ENCODE measurements around the gene FABP6. TPM values are rescaled to one million over a fixed set of nuclear protein-coding genes. Genes with fewer than 3 reads are reported as not detected.

Gene FABP6
- total and polyA plus RNA-seq, 4 donors: 5.0 to 13.1 (median 6.3) TPM

DNA sequence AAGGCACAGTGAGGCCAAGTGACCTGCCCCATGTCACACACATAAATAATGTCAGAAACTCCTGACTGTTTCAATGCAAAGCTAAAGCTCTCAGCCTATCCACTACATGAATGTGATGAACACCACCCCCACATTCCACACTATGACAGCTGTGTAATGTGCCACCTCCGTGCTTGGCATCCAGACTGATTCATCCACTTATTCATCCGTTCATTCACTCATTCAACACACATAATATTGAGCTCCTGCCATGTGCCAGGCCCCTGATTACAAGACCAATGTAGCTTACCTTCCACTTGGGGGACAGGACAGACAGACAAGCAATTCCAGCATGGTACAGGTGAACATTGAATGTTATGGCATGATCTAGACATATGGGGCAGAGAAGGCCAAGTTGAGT is 46.2 kb upstream of the FABP6 start:
- WGBS, 2 donors: 65 to 80% methylated on average over 2 of the region's 2 CpGs

DNA sequence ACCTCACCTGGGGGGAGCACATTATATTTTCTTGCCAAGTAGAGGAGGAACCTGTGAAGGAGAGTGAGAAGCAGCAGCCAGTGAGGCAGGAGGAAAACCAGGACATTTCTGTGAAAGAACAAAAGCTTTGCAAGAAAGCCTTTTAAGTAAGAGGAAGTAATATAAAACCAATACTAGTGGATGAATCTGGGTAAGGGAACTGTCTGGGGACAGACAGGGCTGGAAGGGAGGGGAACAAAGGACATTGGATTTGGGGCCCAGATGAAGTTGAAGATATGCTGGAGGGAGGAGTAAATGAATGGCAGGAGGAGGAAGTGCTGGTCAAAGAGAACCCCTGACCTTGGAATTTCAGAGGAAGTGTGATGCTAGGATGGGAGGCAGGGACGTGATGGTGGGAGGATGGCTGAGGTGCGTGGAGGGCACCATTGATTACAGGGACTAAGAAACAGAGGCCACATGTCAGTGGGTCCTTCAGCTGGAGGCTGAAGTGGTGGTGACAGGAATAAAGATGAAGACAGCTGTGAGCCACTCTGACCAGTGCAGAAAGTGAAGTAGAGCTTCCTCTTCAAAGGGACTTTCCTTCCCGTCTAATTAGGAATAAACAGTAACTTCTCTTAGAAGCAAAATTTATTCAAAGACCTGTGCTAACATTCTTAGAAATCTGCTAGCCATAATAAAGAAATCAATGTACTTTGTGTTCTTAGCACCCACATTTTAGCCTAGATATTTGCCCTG is 43.5 kb upstream of the FABP6 start:
- H3K27me3 ChIP-seq (ENCODE audit: control insufficient read depth in 3 of 3, insufficient read depth in 3 of 3, low read length in 2 of 3): no peaks in the 10 kb centered on the region
- no peak for DNase-seq
- TF ChIP-seq, protein P1, sequence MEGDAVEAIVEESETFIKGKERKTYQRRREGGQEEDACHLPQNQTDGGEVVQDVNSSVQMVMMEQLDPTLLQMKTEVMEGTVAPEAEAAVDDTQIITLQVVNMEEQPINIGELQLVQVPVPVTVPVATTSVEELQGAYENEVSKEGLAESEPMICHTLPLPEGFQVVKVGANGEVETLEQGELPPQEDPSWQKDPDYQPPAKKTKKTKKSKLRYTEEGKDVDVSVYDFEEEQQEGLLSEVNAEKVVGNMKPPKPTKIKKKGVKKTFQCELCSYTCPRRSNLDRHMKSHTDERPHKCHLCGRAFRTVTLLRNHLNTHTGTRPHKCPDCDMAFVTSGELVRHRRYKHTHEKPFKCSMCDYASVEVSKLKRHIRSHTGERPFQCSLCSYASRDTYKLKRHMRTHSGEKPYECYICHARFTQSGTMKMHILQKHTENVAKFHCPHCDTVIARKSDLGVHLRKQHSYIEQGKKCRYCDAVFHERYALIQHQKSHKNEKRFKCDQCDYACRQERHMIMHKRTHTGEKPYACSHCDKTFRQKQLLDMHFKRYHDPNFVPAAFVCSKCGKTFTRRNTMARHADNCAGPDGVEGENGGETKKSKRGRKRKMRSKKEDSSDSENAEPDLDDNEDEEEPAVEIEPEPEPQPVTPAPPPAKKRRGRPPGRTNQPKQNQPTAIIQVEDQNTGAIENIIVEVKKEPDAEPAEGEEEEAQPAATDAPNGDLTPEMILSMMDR (IDR thresholded peaks at IDR 0.05; ENCODE audit: control extremely low read depth, extremely low read depth): no peak
- H3K36me3 ChIP-seq (ENCODE audit: control insufficient read depth in 4 of 4, insufficient read depth in 4 of 4, low read length in 4 of 4): no peaks in the 10 kb centered on the region
- H3K27ac ChIP-seq (ENCODE audit: low read depth in 1 of 2, low read length in 1 of 2): no peak overlapping the region
- ATAC-seq (ENCODE audit: insufficient read depth, low FRiP score): no peak
- no peaks in the 10 kb centered on the region for H3K9me3 ChIP-seq (ENCODE audit: control insufficient read depth in 4 of 4, insufficient read depth in 3 of 4, low read length in 3 of 4)
- H3K4me1 ChIP-seq (ENCODE audit: control insufficient read depth in 5 of 5, insufficient read depth in 5 of 5, low read length in 5 of 5): peaks cover 0 to 14% (median 0%) of the 10 kb centered on the region in 5 donors
- 45 to 46% methylated on average over 3 of the region's 3 CpGs for WGBS, 2 donors
- H3K4me3 ChIP-seq: no peak overlapping the region
- H3K9ac ChIP-seq (ENCODE audit: insufficient read depth in 1 of 2, low read length in 2 of 2): no peak overlapping the region

More for the DNA sequence above, 46.2 kb upstream of the FABP6 start:
- Histone ChIP-seq H3K36me3 (ENCODE audit: control insufficient read depth in 4 of 4, insufficient read depth in 4 of 4, low read length in 4 of 4) (no peaks in the 10 kb centered on the region), H3K4me3 (no peak overlapping the region), H3K9me3 (ENCODE audit: control insufficient read depth in 4 of 4, insufficient read depth in 3 of 4, low read length in 3 of 4) (no peaks in the 10 kb centered on the region), H3K27ac (ENCODE audit: low read depth in 1 of 2, low read length in 1 of 2) (no peak overlapping the region), H3K27me3 (ENCODE audit: control insufficient read depth in 3 of 3, insufficient read depth in 3 of 3, low read length in 2 of 3) (no peaks in the 10 kb centered on the region), H3K9ac (ENCODE audit: insufficient read depth in 1 of 2, low read length in 2 of 2) (no peak overlapping the region), H3K4me1 (ENCODE audit: control insufficient read depth in 5 of 5, insufficient read depth in 5 of 5, low read length in 5 of 5) (peaks cover 0 to 2% (median 0%) of the 10 kb centered on the region in 5 donors)
- no peak for ATAC-seq (ENCODE audit: insufficient read depth, low FRiP score)
- TF ChIP-seq, protein P1 (IDR thresholded peaks at IDR 0.05; ENCODE audit: control extremely low read depth, extremely low read depth): no peak
- DNase-seq: no peak

DNA sequence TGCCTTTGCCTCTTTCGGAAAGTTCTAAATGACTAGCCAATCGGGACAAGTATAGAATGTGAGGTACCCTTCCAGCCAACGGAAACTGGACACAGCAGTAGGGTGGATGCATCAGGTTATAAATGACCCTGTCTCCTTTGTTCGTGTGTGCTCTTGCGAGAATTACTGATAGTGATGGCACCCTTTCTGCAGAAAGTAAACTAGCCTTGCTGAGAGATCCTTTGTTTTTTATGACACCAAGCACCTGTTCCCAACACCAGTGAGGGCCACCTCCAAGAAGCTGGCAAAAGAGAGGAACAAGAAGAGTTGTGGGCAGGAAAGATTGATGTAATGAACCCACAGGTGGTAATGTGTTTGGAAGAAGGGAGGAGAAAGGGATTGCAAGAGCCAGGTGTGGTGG is 42.8 kb upstream of the FABP6 start:
- ATAC-seq (ENCODE audit: insufficient read depth, low FRiP score) (no peak), DNase-seq (no peak)
- Histone ChIP-seq H3K9me3 (ENCODE audit: control insufficient read depth in 4 of 4, insufficient read depth in 3 of 4, low read length in 3 of 4) (no peaks in the 10 kb centered on the region), H3K27me3 (ENCODE audit: control insufficient read depth in 3 of 3, insufficient read depth in 3 of 3, low read length in 2 of 3) (no peaks in the 10 kb centered on the region), H3K4me3 (no peak overlapping the region), H3K36me3 (ENCODE audit: control insufficient read depth in 4 of 4, insufficient read depth in 4 of 4, low read length in 4 of 4) (no peaks in the 10 kb centered on the region), H3K9ac (ENCODE audit: insufficient read depth in 1 of 2, low read length in 2 of 2) (no peak overlapping the region), H3K27ac (ENCODE audit: low read depth in 1 of 2, low read length in 1 of 2) (no peak overlapping the region), H3K4me1 (ENCODE audit: control insufficient read depth in 5 of 5, insufficient read depth in 5 of 5, low read length in 5 of 5) (peaks cover 0 to 14% (median 0%) of the 10 kb centered on the region in 5 donors)
- WGBS, 2 donors: 87 to 89% methylated on average over 5 of the region's 5 CpGs
- TF ChIP-seq, protein P1 (IDR thresholded peaks at IDR 0.05; ENCODE audit: control extremely low read depth, extremely low read depth): no peak

All from lung (tissue), 12 donors.